MM.1S (cell line): Measurements from ENCODE around the gene FKBP7.

Experiments
- DNase-seq: peaks from one replicate; pipeline ENCODE4 v3.0.0-alpha.2; 2015
- H2AFZ ChIP-seq: fragments of 300-600 bp; sonication (generic); 2 replicates; pipeline ENCODE4 v1.6.0; 2016; ENCODE audit warnings: antibody characterized with exemption, low read length
- H3F3A ChIP-seq: fragments of 300-600 bp; sonication (generic); 2 replicates; pipeline ENCODE4 v1.6.1; 2016; ENCODE audit warnings: mild to moderate bottlenecking, antibody characterized with exemption, low read length, moderate library complexity, mixed read lengths; ENCODE audit not compliant: insufficient read depth
- H3K27ac ChIP-seq: fragments of 300-600 bp; sonication (generic); 2 replicates; pipeline ENCODE4 v1.5.1; 2016; ENCODE audit warnings: mild to moderate bottlenecking, low read length
- H3K27me3 ChIP-seq: fragments of 300-600 bp; sonication (generic); replicated peaks from 2 replicates; pipeline ENCODE4 v1.6.0; 2016; ENCODE audit warnings: low read length; ENCODE audit not compliant: insufficient read depth
- H3K36me3 ChIP-seq: fragments of 300-600 bp; sonication (generic); replicated peaks from 2 replicates; pipeline ENCODE4 v1.6.1; 2016; ENCODE audit warnings: mild to moderate bottlenecking, low read length, mixed read lengths; ENCODE audit not compliant: insufficient read depth
- H3K4me1 ChIP-seq: fragments of 300-600 bp; sonication (generic); 2 replicates; pipeline ENCODE4 v1.6.1; 2016; ENCODE audit warnings: low read length, mixed read lengths
- H3K4me2 ChIP-seq: fragments of 300-600 bp; sonication (generic); 2 replicates; pipeline ENCODE4 v1.6.0; 2016; ENCODE audit warnings: low read depth, low read length
- H3K4me3 ChIP-seq: fragments of 300-600 bp; sonication (generic); 2 replicates; pipeline ENCODE4 v1.5.1; 2016; ENCODE audit warnings: low read length, mixed read lengths
- H3K79me2 ChIP-seq: fragments of 300-600 bp; sonication (generic); 2 replicates; pipeline ENCODE4 v1.6.1; 2016; ENCODE audit warnings: mixed run types, low read length, mixed read lengths
- H3K9ac ChIP-seq: fragments of 300-600 bp; sonication (generic); 2 replicates; pipeline ENCODE4 v1.6.1; 2016; ENCODE audit warnings: low read length, mixed read lengths
- H3K9me2 ChIP-seq: fragments of 300-600 bp; sonication (generic); replicated peaks from 2 replicates; pipeline ENCODE4 v1.6.1; 2016; ENCODE audit warnings: mild to moderate bottlenecking, low read length, mixed read lengths; ENCODE audit not compliant: insufficient read depth
- H3K9me3 ChIP-seq: fragments of 300-600 bp; sonication (generic); replicated peaks from 2 replicates; pipeline ENCODE4 v1.6.1; 2016; ENCODE audit warnings: mild to moderate bottlenecking, low read length, mixed read lengths; ENCODE audit not compliant: insufficient read depth
- H4K20me1 ChIP-seq: fragments of 300-600 bp; sonication (generic); 2 replicates; pipeline ENCODE4 v1.6.1; 2016; ENCODE audit warnings: mild to moderate bottlenecking, low read length, moderate library complexity, mixed read lengths; ENCODE audit not compliant: insufficient read depth
- EZH2 ChIP-seq: fragments of 300-600 bp; sonication (generic); optimal IDR thresholded peaks from 2 replicates; pipeline ENCODE3; 2017; ENCODE audit warnings: low read depth, mild to moderate bottlenecking, antibody characterized with exemption, low read length, mixed read lengths
- EZH2phosphoT487 ChIP-seq: fragments of 300-600 bp; sonication (generic); IDR thresholded peaks from 2 replicates; pipeline ENCODE4 v1.6.1; 2018; ENCODE audit warnings: antibody characterized with exemption, low read length
- TF ChIP-seq, protein P1 (sequence below): fragments of 300-600 bp; sonication (generic); IDR thresholded peaks from 2 replicates; pipeline ENCODE4 v1.5.1; 2016; ENCODE audit warnings: antibody characterized with exemption, low read length, mixed read lengths

The FKBP7 gene

DNA sequence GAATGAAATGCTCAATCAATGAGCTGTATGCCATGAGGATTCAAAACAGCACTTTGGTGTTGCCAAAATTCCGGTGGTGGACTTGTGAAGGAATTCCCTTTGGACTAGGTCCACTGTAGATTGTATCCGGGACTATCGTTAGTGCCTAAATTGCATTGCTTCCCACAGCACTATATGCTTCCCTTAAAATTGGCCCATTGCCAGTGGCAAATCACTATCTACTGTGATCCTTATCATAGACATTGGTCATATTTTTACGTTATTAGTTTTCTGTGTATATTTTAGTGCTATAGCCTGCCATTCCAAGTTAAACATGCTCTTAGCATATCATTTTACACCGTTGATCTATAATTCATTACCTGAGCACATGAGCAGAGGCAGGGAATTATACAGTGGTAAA lies 25.5 kb downstream of the FKBP7 start:
- 0 out of 2 replicates have a peak, but pooled peaks cover 5% of the 10 kb centered on the region for H3K36me3 ChIP-seq
- no peak overlapping the region for H3K9ac ChIP-seq
- H3K4me1 ChIP-seq: peaks cover 14% of the 10 kb centered on the region
- no peaks in the 10 kb centered on the region for H3K9me3 ChIP-seq
- no peak overlapping the region for H3K4me2 ChIP-seq
- TF ChIP-seq EZH2phosphoT487 (no peak), EZH2 (no peak)
- TF ChIP-seq, protein P1, sequence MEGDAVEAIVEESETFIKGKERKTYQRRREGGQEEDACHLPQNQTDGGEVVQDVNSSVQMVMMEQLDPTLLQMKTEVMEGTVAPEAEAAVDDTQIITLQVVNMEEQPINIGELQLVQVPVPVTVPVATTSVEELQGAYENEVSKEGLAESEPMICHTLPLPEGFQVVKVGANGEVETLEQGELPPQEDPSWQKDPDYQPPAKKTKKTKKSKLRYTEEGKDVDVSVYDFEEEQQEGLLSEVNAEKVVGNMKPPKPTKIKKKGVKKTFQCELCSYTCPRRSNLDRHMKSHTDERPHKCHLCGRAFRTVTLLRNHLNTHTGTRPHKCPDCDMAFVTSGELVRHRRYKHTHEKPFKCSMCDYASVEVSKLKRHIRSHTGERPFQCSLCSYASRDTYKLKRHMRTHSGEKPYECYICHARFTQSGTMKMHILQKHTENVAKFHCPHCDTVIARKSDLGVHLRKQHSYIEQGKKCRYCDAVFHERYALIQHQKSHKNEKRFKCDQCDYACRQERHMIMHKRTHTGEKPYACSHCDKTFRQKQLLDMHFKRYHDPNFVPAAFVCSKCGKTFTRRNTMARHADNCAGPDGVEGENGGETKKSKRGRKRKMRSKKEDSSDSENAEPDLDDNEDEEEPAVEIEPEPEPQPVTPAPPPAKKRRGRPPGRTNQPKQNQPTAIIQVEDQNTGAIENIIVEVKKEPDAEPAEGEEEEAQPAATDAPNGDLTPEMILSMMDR: no peak
- H3K79me2 ChIP-seq: peaks cover 21% of the 10 kb centered on the region
- no peaks in the 10 kb centered on the region for H3K27me3 ChIP-seq
- no peak overlapping the region for H2AFZ ChIP-seq
- no peaks in the 10 kb centered on the region for H3K9me2 ChIP-seq
- H3F3A ChIP-seq: peaks cover 17% of the 10 kb centered on the region
- H3K4me3 ChIP-seq: no peak overlapping the region
- no peaks in the 10 kb centered on the region for H4K20me1 ChIP-seq
- DNase-seq: no peak
- no peak overlapping the region for H3K27ac ChIP-seq

DNA sequence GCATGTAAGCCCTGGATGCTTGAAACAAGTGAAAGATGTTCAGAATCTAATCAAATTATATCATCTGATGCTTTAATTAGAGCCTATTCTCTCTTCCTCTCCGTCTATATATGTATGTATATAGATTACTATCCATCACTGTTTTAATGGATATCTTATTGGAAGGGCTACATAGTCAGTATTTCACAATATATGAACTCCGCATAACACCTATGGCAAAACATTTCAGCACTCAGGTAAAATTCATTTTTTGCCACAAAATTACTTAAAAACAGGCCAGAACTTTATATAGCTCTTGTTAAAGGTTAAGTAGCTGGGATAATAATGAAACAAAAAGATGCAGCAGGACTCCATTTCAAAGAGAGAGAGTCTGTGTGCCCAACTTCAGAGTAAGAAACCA lies 26.1 kb downstream of the FKBP7 start:
- H2AFZ ChIP-seq: no peak overlapping the region
- 0 out of 2 replicates have a peak, but pooled peaks cover 5% of the 10 kb centered on the region for H3K36me3 ChIP-seq
- H3K4me3 ChIP-seq: no peak overlapping the region
- DNase-seq: no peak
- H3K27me3 ChIP-seq: no peaks in the 10 kb centered on the region
- H3K9ac ChIP-seq: no peak overlapping the region
- TF ChIP-seq EZH2phosphoT487 (no peak), EZH2 (no peak)
- TF ChIP-seq, protein P1: no peak
- H3K79me2 ChIP-seq: peaks cover 24% of the 10 kb centered on the region
- H3F3A ChIP-seq: peaks cover 17% of the 10 kb centered on the region
- no peaks in the 10 kb centered on the region for H3K9me3 ChIP-seq
- peaks cover 14% of the 10 kb centered on the region for H3K4me1 ChIP-seq
- H4K20me1 ChIP-seq: no peaks in the 10 kb centered on the region
- H3K9me2 ChIP-seq: no peaks in the 10 kb centered on the region
- no peak overlapping the region for H3K27ac ChIP-seq
- H3K4me2 ChIP-seq: no peak overlapping the region

DNA sequence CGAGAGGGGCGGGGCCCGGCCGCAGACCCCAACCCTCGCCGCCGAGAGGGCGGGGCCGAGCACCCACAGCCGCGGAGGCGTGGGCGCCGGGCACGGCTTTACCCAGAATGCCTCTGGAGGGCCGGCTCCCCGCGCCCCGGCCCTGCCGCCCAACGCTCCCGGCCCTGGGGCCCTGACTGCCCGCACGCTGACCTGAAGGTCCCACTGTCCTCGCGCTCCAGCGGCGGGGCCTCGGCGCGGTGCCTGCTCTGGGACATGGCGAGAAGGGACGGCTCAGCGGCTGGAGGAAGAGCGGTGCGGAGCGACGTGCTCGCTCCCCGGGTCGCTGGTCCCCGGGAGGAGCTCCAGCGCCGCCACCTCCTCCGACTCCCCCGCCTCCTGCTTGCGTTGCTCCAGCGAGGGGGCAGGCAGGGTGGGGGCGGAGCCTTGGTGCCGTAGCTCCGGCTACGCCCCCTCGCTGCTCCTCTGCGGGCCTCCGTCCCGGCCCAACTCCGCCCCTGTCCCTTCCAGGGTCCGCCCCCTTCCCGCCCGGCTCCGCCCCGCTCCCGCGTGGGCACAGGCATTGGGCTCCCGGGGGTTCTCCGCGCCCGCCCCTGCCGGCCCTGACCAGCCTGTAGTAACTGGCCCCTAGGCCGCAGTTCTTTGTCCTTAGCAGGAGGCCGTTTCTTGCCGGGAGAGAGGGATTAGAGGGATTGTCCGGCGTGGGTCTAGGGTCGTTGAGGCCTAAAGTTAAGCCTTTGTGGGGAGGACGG lies 27.4 kb downstream of the FKBP7 start, which contains the start of the genes PJVK and PRKRA:
Gene PJVK, plus strand, starts transcription at position 605 of the 752 bp plus-strand sequence. CDS start 2,032 bp downstream, outside the sequence.
Gene PRKRA, minus strand, starts transcription at position 402 of the 752 bp plus-strand sequence. Its CDS starts 145 bp downstream, at position 257.
- 0 out of 2 replicates have a peak, but pooled peaks cover 5% of the 10 kb centered on the region for H3K36me3 ChIP-seq
- H4K20me1 ChIP-seq: no peaks in the 10 kb centered on the region
- DNase-seq: peak; percentile 94
- peak within 1 kb of the TSS; percentile 95 for H3K9ac ChIP-seq
- no peaks in the 10 kb centered on the region for H3K9me2 ChIP-seq
- peaks cover 14% of the 10 kb centered on the region for H3K4me1 ChIP-seq
- peak within 1 kb of the TSS; percentile 95 for H3K27ac ChIP-seq
- no peaks in the 10 kb centered on the region for H3K9me3 ChIP-seq
- H3F3A ChIP-seq: peaks cover 17% of the 10 kb centered on the region
- peak within 1 kb of the TSS; percentile 79 for H2AFZ ChIP-seq
- no peaks in the 10 kb centered on the region for H3K27me3 ChIP-seq
- peaks cover 29% of the 10 kb centered on the region for H3K79me2 ChIP-seq
- TF ChIP-seq EZH2phosphoT487 (no peak), EZH2 (no peak)
- TF ChIP-seq, protein P1: no peak
- H3K4me3 ChIP-seq: peak within 1 kb of the TSS; percentile 94
- peak within 1 kb of the TSS; percentile 90 for H3K4me2 ChIP-seq
